ENCODE measurements around the gene RANBP3.
"Not testable (repeated sequence)": the region's sequence is repeated elsewhere in the genome, so short reads cannot be mapped to it uniquely, and the experiment has no call there.

The RANBP3 gene

DNA sequence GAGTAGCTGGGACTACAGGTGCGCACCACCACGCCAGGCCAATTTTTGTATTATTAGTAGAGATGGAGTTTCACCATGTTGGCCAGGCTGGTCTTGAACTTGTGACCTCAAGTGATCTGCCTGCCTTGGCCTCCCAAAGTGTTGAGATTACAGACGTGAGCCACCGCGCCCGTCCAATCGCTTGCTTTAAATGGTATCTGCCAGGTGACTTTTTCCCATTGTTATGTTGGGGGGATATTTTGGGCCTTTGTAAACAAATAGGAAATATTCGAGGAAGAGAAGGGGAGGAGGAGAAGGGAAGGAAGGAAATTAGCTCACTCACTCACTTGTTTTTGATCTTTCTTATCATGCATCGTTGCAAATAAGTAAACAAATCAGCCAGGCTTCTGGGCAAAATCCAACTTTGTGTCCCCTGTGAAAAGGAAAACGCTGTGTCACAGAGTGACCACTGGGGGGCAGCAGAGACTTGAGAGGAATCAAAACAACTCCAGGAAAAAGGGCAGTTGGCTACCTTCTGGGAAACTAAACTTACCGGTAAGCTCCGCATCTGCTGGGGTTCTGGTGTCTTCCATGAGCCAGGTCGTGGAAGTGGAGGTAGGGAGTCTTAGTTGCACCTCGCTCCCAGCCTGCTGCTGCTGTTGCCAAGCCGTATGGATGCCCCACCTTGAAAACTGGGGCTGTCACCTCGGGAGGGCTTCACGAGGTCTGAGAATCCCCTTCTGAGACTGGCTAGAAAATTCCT lies 9.3 kb upstream of the RANBP3 start:
- no peaks in the 10 kb centered on the region for H3K9me2 ChIP-seq (replicated peaks; ENCODE audit: insufficient read depth, low read length)
- peak overlapping the region; percentile 85 for H2AFZ ChIP-seq (ENCODE audit: low read length)
- H3K27me3 ChIP-seq (replicated peaks; ENCODE audit: insufficient read depth, low read length): peaks cover 13% of the 10 kb centered on the region; the same call in 1 of the 2 replicates
- H3K4me3 ChIP-seq (ENCODE audit: low read length): peak overlapping the region; percentile 61
- H3K9me3 ChIP-seq (replicated peaks; ENCODE audit: insufficient read depth, low read length): no peaks in the 10 kb centered on the region
- H3K27ac ChIP-seq (ENCODE audit: low read length): no peak overlapping the region
- no peaks in the 10 kb centered on the region for H3K79me2 ChIP-seq (ENCODE audit: low read length)
- no peaks in the 10 kb centered on the region for H4K20me1 ChIP-seq (ENCODE audit: insufficient read depth, low read length)
- H3K9ac ChIP-seq (ENCODE audit: low read length): peak overlapping the region; percentile 54
- peak overlapping the region; percentile 80 for H3K4me2 ChIP-seq (ENCODE audit: low read depth, low read length)
- H3K36me3 ChIP-seq (replicated peaks; ENCODE audit: insufficient read depth, low read length): no peaks in the 10 kb centered on the region
- H3F3A ChIP-seq (ENCODE audit: insufficient read depth, low read length): no peaks in the 10 kb centered on the region
- peaks cover 7% of the 10 kb centered on the region for H3K4me1 ChIP-seq (ENCODE audit: low read length)
- DNase-seq: peak; percentile 84
- no peak for TF ChIP-seq EZH2 (optimal IDR thresholded peaks at IDR 0.05; ENCODE audit: low read depth, low read length)
- TF ChIP-seq, protein P1, sequence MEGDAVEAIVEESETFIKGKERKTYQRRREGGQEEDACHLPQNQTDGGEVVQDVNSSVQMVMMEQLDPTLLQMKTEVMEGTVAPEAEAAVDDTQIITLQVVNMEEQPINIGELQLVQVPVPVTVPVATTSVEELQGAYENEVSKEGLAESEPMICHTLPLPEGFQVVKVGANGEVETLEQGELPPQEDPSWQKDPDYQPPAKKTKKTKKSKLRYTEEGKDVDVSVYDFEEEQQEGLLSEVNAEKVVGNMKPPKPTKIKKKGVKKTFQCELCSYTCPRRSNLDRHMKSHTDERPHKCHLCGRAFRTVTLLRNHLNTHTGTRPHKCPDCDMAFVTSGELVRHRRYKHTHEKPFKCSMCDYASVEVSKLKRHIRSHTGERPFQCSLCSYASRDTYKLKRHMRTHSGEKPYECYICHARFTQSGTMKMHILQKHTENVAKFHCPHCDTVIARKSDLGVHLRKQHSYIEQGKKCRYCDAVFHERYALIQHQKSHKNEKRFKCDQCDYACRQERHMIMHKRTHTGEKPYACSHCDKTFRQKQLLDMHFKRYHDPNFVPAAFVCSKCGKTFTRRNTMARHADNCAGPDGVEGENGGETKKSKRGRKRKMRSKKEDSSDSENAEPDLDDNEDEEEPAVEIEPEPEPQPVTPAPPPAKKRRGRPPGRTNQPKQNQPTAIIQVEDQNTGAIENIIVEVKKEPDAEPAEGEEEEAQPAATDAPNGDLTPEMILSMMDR (IDR thresholded peaks at IDR 0.05; ENCODE audit: low read length): peak; percentile 99

- not testable (repeated sequence) for H3K9ac ChIP-seq (ENCODE audit: low read length); H4K20me1 ChIP-seq (ENCODE audit: insufficient read depth, low read length); H3K79me2 ChIP-seq (ENCODE audit: low read length); H3K4me1 ChIP-seq (ENCODE audit: low read length); H2AFZ ChIP-seq (ENCODE audit: low read length); H3K9me2 ChIP-seq (replicated peaks; ENCODE audit: insufficient read depth, low read length); H3K36me3 ChIP-seq (replicated peaks; ENCODE audit: insufficient read depth, low read length); H3K27me3 ChIP-seq (replicated peaks; ENCODE audit: insufficient read depth, low read length); H3K4me3 ChIP-seq (ENCODE audit: low read length); H3F3A ChIP-seq (ENCODE audit: insufficient read depth, low read length); H3K4me2 ChIP-seq (ENCODE audit: low read depth, low read length); H3K9me3 ChIP-seq (replicated peaks; ENCODE audit: insufficient read depth, low read length); DNase-seq; H3K27ac ChIP-seq (ENCODE audit: low read length)
Observed at GRCh38 chr19:5985837-5986236, 7.9 kb upstream of the RANBP3 start.

GRCh38 chr19:5985098-5985783 lies 7.3 kb upstream of the RANBP3 start:
- H3K4me1 ChIP-seq (ENCODE audit: low read length): peaks cover 7% of the 10 kb centered on the region
- H3K9me3 ChIP-seq (replicated peaks; ENCODE audit: insufficient read depth, low read length): no peaks in the 10 kb centered on the region
- no peak for DNase-seq
- H3K9me2 ChIP-seq (replicated peaks; ENCODE audit: insufficient read depth, low read length): no peaks in the 10 kb centered on the region
- no peak overlapping the region for H3K4me3 ChIP-seq (ENCODE audit: low read length)
- peaks cover 2% of the 10 kb centered on the region; the same call in 1 of the 2 replicates for H3K79me2 ChIP-seq (ENCODE audit: low read length)
- no peak for TF ChIP-seq EZH2 (optimal IDR thresholded peaks at IDR 0.05; ENCODE audit: low read depth, low read length)
- no peak for TF ChIP-seq EZH2phosphoT487 (IDR thresholded peaks at IDR 0.05; ENCODE audit: low read length)
- TF ChIP-seq, protein P1 (IDR thresholded peaks at IDR 0.05; ENCODE audit: low read length): no peak
- H3K27ac ChIP-seq (ENCODE audit: low read length): no peak overlapping the region
- no peaks in the 10 kb centered on the region for H3K36me3 ChIP-seq (replicated peaks; ENCODE audit: insufficient read depth, low read length)
- no peaks in the 10 kb centered on the region for H3F3A ChIP-seq (ENCODE audit: insufficient read depth, low read length)
- 0 out of 2 replicates have a peak, but pooled peaks cover 9% of the 10 kb centered on the region for H3K27me3 ChIP-seq (replicated peaks; ENCODE audit: insufficient read depth, low read length)
- H3K9ac ChIP-seq (ENCODE audit: low read length): no peak overlapping the region
- no peak overlapping the region for H3K4me2 ChIP-seq (ENCODE audit: low read depth, low read length)
- no peaks in the 10 kb centered on the region for H4K20me1 ChIP-seq (ENCODE audit: insufficient read depth, low read length)
- H2AFZ ChIP-seq (ENCODE audit: low read length): no peak overlapping the region

DNA sequence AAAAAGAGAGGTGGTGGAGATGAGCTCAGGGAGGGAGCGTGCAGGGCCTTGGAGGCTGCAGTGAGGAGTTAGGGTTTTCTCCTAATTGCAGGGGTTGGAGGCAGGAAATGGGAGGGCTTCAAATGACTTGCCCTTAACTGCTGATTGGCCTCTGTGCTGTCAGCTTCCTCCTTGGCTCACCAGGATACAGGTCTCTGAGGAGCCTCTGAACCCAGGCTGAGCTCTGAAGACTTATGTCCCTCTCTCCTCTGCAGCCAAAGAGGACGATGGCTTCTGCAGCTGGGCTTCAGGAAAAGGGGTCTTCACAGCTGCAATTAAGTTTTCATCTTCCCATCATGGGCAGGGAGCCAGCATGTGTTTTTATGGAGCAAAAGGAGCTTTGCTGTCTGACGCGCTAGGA lies 6.7 kb upstream of the RANBP3 start:
- peaks cover 3% of the 10 kb centered on the region; the same call in 1 of the 2 replicates for H3K79me2 ChIP-seq (ENCODE audit: low read length)
- no peaks in the 10 kb centered on the region for H4K20me1 ChIP-seq (ENCODE audit: insufficient read depth, low read length)
- H3K9ac ChIP-seq (ENCODE audit: low read length): no peak overlapping the region
- no peaks in the 10 kb centered on the region for H3K36me3 ChIP-seq (replicated peaks; ENCODE audit: insufficient read depth, low read length)
- peaks cover under 1% of the 10 kb centered on the region; the same call in 1 of the 2 replicates for H3K4me1 ChIP-seq (ENCODE audit: low read length)
- H3F3A ChIP-seq (ENCODE audit: insufficient read depth, low read length): no peaks in the 10 kb centered on the region
- H3K9me3 ChIP-seq (replicated peaks; ENCODE audit: insufficient read depth, low read length): no peaks in the 10 kb centered on the region
- 0 out of 2 replicates have a peak, but pooled peaks cover 9% of the 10 kb centered on the region for H3K27me3 ChIP-seq (replicated peaks; ENCODE audit: insufficient read depth, low read length)
- no peak for DNase-seq
- H3K9me2 ChIP-seq (replicated peaks; ENCODE audit: insufficient read depth, low read length): no peaks in the 10 kb centered on the region
- no peak overlapping the region for H2AFZ ChIP-seq (ENCODE audit: low read length)
- TF ChIP-seq, protein P1 (IDR thresholded peaks at IDR 0.05; ENCODE audit: low read length): no peak
- TF ChIP-seq EZH2phosphoT487 (IDR thresholded peaks at IDR 0.05; ENCODE audit: low read length): no peak
- TF ChIP-seq EZH2 (optimal IDR thresholded peaks at IDR 0.05; ENCODE audit: low read depth, low read length): no peak
- H3K4me2 ChIP-seq (ENCODE audit: low read depth, low read length): no peak overlapping the region
- no peak overlapping the region for H3K4me3 ChIP-seq (ENCODE audit: low read length)
- H3K27ac ChIP-seq (ENCODE audit: low read length): no peak overlapping the region

All from MM.1S (cell line).